NCI-H2107 (cell line): ENCODE results near the gene DDX10.

Experiments
- DNase-seq: peaks from one replicate; lab custom pipeline; 2025; lab: John Stamatoyannopoulos, UW

Gene DDX10

DNA sequence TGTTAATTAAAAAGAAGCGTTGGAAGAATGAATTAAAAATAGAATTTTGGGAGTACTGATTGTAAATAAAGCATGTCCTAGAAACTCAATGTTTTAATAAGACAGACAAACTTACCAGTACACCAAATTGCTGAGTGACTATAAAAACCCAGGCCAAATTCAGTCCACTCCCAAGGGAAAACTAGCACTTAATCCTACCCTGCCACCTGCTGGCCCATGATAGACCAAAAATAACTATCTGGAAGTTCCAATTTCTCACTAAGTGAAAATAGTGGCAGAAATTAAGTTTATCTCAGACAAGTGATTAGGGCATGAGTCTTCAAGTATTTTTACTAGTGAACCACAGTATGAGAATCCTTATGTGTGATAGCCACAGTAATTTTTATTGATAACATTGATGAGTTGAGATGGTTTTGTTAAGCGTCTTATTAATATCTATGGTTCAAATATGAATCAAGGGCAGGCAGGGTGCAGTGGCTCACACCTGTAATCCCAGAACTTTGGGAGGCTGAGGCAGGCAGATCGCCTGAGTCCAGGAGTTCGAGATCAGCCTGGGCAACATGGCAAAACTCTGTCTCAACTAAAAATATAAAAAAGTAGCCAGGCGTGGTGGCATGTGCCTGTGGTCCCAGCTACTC lies 9.8 kb upstream of the DDX10 start:
- peak; percentile 2 for DNase-seq

DNA sequence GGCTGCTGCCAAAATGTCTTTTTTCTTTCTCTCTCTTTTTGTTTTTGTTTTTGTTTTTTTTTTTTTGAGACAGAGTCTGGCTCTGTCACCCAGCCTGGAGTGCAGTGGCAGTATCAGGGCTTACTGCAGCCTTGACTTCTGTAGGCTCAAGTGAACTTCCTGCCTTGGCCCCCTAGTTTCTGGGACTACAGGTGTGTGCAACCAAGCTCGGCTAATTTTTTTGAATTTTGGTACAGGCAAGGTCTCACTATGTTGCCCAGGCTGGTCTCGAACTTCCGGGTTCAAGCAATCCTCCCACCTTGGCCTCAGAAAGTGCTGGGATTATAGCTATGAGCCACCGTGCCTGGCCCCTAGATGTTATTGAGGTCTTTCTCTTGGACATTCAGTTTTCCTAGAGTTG lies 2.2 kb upstream of the DDX10 start:
- DNase-seq: no peak

DNA sequence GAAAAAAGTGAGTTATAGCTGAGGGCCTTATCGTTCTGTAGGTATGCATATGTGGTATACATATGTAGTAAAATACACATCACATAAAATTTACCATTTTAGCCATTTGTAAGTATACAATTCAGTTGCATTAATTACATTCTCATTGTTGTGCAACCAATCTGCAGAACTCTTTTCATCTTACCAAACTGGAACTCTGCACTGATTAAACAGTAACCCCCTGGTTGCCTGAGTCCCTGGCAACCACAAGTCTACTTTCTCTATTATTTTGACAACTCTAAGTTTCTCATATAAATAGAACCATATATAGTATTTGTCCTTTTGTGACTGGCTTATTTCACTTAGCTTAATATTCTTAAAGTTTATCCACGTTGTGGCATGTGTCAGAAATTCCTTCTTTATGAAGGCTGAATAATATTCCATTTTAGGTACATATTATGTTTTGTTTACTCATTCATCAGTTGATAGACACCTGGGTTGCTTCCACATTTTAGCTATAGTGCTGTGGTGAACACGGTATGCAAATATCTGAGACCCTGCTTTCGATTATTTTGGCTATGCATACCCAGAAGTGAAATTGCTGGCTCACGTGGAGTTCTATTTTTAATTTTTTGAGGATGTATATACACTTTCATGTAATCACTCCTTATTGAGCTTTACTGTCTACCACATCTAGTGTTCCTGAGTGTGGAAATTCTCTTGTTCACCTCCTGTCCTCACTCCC lies 1.6 kb upstream of the DDX10 start:
- no peak for DNase-seq

DNA sequence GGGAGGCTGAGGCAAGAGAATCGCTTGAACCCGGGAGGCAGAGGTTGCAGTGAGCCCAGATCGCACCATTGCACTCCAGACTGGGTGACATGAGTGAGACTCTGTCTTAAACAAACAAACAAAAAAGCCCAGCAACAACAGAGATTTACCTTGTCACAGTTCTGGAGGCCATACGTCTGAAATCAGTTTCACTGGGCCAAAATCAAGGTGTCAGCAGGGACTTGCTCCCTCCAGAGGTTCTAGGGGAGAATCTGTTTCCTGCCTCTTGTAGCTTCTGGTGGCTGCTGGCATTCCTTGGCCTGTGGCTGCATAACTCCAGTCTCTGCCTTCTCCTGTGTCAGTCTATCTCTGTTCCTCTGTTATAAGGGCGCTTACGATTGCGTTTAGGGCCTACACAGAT lies 1.5 kb downstream of the DDX10 start:
- no peak for DNase-seq

DNA sequence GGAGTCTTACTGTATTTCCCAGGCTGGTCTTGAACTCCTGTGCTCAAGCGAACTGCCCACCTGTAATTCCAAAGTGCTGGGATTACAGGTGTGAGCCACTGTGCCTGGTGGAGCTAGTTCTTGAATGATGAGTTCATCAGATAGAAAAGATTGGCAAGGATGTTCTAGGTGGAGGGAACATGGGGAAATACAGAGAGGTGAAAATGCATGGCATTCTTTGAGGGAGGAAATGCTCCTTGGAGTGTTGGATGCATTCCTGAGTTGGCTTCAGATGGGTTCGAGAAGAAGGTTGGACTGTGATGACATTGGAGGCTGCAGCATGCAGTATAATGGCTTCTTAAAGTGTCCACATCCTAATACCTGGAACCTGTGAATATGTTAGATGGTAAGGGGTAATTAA lies 4.4 kb downstream of the DDX10 start:
- no peak for DNase-seq

DNA sequence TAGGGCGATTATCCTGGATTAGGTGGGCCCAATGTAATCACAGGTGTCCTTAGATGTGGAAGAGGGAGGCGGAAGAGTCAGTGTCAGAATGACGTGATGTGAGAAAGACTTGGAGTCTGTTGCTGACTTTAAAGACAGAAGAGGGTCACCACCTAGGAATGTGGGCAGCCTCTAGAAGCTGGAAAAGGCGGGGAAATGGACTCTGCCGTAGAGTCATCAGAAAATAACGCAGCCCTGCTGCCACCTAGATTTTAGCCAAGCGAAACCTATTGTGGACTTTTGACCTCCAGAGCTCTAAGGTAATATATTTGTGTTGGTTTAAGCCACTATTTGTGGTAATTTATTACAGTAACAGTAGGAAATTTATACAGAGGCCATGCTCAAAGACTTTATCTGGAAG lies 4.8 kb downstream of the DDX10 start:
- no peak for DNase-seq

DNA sequence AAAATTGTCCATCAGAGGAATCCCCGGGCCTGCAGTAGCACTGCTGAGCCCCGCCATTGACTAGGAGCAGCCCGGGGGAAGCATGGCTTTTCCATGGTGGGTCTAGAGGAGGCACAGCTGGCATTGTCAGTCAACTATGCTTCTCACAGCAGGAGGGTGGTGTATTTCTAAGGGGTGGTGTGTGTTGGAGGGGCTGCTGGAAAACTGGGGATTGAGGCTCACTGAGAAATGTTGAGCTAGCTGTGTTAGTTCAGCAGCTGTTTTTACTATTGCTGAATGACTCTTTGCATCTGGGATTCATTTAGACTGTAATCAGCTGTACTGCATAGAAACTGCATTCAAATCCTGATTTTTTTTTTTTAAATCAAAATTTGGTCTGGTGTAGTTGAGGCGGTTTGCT lies 5.6 kb downstream of the DDX10 start:
- no peak for DNase-seq

DNA sequence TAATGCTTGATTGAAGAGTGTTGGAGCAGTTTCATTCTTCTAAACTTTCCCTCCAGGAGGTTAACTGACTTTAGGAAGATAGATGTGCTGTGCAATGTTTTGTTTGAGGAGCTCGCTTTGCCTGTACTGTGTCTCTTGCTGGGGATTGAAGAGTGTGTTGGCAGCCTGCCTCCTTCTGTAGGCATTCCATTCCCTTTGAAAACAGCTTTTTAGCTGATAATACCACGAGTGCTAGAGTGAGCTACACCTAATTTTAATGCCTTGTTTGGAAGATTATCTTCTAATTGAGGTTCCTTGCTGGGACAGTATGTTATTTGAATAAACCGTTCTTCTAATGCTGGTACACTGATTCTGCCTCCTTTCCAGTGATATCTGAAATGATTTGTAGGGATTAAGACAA lies 7.2 kb downstream of the DDX10 start:
- no peak for DNase-seq

DNA sequence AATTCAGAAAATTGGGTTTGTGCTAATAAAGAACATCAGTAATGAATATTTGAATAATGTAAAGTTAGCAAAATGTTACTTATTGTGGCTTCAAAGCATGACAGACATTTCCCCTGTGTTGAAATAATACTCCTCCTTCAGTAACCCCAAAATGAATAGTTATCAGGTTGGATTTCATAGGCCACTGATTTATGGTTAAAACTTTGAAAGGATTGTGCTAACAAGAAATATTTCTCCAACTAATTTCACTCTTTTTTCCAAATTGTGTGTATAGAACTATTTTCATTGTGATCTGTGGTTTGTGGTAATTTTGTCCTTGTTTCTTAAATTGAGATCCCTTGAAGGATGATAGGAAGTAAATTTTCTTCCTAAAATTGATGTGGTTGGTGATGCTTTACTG lies 7.9 kb downstream of the DDX10 start:
- no peak for DNase-seq

DNA sequence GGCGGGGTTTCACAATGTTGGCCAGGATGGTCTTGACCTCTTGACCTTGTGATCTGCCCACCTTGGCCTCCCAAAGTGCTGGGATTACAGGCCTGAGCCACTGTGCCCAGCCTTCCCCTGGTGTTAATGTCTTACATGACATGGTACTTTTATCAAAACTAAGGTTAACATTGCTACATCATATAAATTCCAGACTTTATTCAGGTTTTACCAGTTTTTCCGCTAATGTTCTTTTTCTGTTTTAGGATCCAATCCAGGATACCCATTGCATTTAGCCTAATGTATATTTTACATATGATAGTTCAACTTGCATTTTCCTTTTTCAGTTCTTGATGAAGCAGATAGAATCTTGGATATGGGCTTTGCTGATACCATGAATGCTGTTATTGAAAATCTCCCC lies 14.2 kb downstream of the DDX10 start:
- no peak for DNase-seq

DNA sequence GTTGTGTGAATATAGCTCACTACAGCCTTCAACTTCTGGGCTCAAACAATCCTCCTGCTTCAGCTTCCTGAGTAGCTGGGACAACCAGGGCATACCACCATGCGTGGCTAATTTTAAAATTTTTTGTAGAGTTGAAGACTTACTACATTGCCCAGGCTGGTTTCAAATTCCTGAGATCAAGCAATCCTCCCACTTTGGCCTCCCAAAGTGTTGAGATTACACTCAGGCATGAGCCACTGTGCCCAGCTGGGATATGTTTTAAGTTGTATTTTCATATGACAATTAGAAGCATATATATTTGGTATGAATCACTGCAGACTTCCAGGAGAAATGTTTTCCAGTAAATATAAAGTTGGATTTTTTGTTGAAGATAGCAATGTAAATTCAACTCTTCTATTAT lies 15.4 kb downstream of the DDX10 start:
- DNase-seq: no peak

DNA sequence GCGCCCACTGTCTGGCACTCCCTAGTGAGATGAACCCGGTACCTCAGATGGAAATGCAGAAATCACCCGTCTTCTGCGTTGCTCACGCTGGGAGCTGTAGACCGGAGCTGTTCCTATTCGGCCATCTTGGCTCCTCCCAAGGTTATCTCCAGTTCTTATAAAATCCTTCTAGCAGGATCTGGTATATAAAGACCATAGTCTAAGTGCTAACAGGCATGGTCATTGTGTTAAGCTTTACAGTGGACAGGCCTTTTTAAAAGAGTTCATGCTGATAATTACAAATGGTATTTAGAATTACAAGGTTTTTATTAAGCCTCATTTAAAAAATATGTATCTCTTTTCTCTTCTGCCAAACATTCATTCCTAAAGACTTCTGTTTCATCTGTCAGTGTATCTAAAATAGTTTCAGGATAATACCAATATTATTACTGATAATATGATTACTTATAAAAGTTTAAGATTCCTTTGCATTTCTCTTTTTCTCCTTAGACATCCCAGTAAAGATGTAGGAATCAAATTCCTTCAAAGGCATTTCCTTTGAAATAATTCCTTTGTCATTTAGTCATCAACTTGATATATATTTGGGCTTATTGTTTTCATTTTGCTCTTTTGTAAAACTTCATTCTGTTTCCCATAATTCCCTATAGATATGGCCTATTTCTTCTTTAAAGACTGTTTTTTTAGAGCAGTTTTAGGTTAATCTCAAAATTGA lies 20.7 kb downstream of the DDX10 start:
- DNase-seq: no peak

DNA sequence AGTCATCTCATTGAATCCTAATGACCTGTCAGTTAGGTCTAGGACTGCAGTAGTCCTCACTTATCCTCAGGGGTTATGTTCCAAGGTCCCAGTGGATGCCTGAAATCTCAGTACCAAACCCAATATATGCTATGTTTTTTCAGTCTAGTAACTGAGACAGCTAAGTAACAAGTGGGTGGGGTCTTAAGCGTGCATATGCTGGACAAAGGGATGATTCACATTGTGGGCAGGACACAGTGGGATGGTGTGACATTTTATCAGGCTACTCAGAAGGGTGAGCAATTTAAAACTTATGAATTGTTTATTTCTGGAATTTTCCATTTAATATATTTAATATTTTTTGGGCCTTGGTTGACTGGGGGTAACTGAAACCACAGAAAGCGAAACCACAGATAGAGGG lies 29.0 kb downstream of the DDX10 start:
- no peak for DNase-seq

DNA sequence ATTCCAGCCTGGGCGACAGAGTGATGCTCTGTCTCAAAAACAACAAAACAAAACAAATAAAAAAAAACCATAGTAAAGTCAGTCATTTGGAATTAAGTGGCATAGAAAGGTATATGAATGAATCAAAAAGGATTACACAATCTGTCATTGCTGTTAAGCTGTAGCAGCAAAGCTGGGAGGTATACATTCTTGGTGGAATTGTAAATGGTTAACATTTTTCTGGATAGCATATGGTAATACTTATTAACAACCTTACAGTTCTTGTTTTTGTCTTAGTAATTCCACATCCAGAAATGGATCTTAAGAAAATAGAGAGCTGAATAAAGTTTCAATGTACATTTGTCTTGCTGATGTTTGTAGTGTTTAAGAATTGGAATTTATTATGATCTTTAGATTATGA lies 30.0 kb downstream of the DDX10 start:
- no peak for DNase-seq

DNA sequence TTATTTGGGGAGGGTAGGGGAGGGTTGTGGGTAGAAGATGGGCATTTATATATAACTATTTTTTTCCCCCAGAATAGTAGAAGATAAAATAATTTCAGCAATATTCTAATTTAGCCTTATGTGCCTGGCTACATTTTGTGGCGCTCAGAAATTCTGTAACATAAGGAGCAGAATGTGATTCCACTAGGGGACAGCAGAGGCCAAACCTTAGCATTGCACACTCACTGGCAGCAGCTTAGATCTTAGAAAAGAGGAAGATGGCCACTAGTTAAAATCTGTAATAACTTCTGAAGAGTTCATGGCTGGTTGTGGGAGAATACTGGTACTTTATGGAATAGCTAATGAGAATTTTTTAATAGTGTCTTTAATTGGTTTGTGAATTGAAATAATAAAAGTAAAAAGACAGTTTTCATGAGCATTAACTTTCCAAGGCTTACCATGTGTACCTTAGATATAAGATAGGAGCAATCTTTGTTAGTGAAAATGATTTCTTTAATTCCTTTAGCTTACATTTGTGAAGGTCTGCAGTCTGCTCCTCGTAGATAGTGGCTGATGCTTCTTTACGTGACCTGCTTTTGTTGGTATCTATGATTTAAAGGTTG lies 33.1 kb downstream of the DDX10 start:
- DNase-seq: peak; percentile 48

DNA sequence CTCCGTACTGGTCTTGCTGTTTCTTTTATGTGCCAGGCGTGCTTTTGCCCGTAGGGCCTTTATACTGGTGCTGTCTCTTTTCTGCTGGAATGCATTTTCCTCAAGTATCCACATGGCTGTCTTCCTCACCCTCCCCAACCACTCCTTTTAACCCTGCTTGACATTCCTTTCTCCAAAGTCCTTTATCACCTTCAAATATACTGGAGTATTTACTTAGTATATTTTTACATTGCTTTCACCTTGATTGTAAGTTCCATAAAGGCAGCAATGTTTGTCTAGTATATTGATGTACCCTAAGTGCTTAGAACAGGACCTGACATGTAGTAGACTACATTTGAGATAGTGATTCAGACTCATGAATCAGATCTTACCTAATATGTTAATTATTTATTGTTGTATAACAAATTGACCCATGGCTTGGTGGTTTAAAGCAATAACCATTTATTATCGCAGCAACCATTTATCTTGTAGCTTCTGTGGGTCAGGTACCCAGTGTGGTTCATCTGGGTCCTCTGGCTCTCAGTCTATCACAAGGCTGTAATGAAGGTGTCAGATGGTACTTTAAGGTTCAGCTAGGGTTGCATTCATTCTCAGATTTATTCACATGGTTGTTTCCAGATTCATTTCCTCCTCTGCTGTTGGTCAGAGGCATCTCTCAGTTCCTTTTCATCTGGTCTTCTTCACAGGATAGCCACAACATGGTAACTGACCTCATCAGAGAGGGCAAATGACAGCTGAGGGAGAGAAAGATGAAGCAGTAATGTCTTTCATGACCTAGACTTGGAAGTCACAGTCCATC lies 34.2 kb downstream of the DDX10 start:
- no peak for DNase-seq

DNA sequence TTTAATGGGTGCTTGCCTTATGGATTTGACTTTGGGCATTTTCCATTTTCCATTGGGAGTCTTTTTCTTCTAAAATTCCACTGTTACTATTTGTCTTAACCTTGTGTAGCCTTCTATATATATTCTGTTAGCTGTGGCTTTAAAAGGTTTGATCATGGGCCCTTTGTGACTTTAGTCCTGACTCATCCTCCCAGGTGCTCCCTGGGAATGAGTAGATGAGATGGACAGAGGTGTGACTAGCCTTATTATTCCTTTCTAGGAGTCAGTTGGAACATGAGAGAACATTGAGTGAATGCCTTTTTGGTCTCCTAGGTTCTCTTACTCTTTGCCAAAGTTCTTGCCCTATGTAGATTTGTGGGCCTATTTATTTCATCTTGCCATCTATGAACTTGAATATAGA lies 39.0 kb downstream of the DDX10 start:
- no peak for DNase-seq

DNA sequence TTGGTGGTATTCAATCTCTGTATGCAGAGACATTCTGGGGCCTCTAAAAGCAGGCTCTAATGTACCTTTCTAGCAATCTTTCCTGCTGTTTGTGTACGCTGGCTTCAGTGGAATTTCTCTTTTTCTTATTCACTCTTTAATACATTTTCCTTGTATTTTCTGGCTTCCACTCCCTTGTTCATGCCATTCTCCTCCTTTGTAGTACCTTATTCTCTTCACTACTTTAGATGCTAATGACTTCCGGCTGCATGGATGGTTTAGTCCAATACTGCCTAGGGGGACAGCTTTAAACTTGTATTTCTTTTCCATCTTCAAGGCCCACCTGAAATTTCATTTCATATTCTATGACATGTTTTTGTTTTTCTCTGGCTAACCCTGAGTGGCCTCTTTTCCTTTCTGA lies 40.2 kb downstream of the DDX10 start:
- no peak for DNase-seq

DNA sequence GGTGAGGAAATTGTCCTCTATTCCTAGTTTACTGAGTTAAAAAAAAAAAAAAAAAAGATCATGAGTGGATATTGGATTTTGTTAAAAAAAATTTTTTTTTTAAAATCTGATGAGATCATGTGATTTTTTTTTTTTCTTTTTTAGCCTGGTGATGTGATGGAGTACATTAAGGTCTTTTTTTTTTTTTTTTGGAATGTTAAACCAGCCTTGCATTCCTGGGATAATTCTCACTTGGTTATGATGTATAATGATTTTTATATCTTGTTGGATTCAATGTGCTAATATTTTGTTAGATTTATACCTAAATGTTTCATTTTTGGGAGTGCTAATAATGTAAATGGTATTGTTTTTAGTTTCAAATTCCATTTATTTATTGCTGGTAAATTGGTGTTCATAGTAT lies 43.3 kb downstream of the DDX10 start:
- no peak for DNase-seq

DNA sequence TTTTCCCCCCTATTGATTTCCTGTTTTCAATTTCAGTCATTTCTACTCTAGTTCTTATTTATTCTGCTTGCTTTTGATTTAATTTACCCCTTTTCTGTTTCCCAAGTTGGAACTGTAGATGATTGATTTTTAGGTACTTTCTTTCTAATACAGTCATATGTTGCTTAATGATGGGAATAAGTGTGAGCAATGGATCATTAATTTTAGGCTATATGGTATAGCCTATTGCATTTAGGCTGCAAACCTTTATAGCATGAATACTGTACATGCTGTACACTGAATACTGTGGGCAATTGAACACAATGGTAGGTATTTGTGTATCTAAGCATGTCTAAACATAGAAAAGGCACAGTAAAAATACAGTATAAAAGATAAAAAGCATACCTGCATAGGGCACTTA lies 44.9 kb downstream of the DDX10 start:
- DNase-seq: no peak

DNA sequence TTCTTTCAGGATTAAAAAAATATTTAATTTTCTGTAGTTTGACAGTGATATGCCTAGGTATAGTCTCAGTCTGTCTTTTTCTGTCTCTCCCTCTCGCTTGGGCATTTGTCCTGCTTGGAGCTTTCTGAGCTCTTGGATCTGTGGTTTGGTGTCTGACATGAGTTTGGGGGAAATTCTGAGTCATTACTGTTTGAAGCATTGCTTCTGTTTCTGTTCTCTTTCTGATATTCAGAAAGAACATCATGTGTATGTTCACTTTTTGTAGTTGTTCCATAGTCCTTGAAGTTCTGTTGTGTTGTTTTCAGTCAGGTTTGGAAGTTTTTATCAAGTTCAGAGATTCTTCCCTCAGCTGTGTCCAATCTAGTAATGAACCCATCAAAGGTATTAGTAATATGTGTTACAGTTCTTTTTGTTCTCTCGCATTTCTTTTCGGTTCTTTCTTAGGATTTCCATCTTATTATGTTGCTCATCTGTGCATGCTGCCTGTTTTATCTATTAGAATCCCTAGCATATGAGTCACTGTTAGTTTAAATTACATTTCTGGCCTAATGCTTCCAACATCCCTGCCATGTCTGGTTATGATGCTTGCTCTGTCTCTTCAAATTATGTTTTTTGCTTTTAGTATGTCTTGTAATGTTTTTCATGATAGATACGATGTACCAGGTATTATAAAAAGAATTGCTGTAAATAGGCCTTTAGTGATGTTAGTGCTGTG lies 48.4 kb downstream of the DDX10 start:
- DNase-seq: no peak

DNA sequence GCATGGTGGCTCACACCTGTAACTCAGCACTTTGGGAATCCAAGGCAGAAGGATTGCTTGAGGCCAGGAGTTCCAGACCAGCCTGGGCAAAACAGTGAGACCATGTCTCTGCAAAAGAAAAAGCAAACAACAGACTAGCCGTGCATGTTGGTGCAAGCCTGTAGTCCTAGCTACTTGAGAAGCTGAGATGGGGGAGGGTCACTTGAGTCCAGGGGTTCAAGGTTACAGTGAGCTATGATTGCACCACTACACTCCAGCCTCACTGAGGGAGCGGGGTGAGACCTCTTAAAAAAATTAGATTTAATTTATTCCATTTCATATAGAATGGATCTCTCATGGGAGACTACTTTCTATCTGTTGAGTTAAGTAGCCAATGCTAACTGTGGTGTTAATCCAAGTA lies 50.4 kb downstream of the DDX10 start:
- no peak for DNase-seq
